ENCODE results near the gene DAB2IP.

DNA sequence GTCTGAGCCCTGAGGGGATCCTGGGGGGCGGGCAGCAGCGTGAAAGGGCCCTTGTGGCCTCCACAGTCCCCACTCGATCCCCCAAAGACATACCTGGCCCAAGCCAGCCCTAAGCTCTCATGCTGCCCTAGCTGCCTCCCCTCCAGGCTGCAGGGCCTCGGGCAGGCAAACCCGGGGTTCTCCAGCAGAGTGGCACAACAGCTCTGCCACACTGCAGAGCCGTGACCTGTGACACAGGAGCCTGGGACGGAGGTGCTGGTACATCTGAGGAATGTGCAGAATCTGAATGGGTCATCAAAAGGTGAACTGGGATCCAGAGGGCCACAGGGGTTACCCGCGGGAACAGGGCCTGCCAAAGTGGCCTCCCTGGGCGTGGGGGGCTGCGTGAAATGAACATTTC lies 163.2 kb downstream of the DAB2IP start:
- TF ChIP-seq, protein P1, sequence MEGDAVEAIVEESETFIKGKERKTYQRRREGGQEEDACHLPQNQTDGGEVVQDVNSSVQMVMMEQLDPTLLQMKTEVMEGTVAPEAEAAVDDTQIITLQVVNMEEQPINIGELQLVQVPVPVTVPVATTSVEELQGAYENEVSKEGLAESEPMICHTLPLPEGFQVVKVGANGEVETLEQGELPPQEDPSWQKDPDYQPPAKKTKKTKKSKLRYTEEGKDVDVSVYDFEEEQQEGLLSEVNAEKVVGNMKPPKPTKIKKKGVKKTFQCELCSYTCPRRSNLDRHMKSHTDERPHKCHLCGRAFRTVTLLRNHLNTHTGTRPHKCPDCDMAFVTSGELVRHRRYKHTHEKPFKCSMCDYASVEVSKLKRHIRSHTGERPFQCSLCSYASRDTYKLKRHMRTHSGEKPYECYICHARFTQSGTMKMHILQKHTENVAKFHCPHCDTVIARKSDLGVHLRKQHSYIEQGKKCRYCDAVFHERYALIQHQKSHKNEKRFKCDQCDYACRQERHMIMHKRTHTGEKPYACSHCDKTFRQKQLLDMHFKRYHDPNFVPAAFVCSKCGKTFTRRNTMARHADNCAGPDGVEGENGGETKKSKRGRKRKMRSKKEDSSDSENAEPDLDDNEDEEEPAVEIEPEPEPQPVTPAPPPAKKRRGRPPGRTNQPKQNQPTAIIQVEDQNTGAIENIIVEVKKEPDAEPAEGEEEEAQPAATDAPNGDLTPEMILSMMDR (IDR thresholded peaks at IDR 0.05; ENCODE audit: borderline replicate concordance, extremely low read depth, low read length, poor library complexity, severe bottlenecking), result no peak
- TF ChIP-seq EZH2 (IDR thresholded peaks at IDR 0.05; ENCODE audit: borderline replicate concordance, low read depth, low read length, severe bottlenecking), result no peak

Measured in DND-41 (cell line).